Colonic mucosa (tissue), 4 donors: ENCODE measurements around the gene RAF1. TPM values are rescaled to one million over a fixed set of nuclear protein-coding genes. Genes with fewer than 3 reads are reported as not detected.

Experiments used
- DNase-seq: peaks from one replicate; pipeline ENCODE4 v3.0.0-alpha.2; 2020
- H3K27ac ChIP-seq: fragments of 200-600 bp; one replicate; pipeline ENCODE4 v1.8.0; 2021
- H3K27me3 ChIP-seq: fragments of 200-600 bp; one replicate; pipeline ENCODE4 v1.8.0; 2021
- H3K36me3 ChIP-seq: fragments of 200-600 bp; one replicate; pipeline ENCODE4 v1.8.0; 2021
- H3K4me1 ChIP-seq: fragments of 200-600 bp; one replicate; pipeline ENCODE4 v1.8.0; 2021; ENCODE audit warnings: mild to moderate bottlenecking
- H3K4me3 ChIP-seq: fragments of 200-600 bp; one replicate; pipeline ENCODE4 v1.8.0; 2021
- H3K9ac ChIP-seq, 2 donors: one replicate each; pipeline ENCODE4 v1.7.0; 2013; ENCODE audit warnings: control low read depth in 2 of 2, low read depth in 2 of 2, low read length in 2 of 2
- H3K9me3 ChIP-seq: fragments of 200-600 bp; one replicate; pipeline ENCODE4 v1.8.0; 2021
- CTCF ChIP-seq: fragments of 200-600 bp; IDR thresholded peaks from one replicate; pipeline ENCODE4 v1.8.0; 2022; ENCODE audit warnings: antibody characterized with exemption, mild to moderate bottlenecking
- intact Hi-C: fragments of 100-400 bp; cut with DNase I; formaldehyde crosslinking; loops from one replicate; pipeline ENCODE4 v1.14.1; 2022
- total RNA-seq, 2 donors: library from RNA; stranded (reverse); fragmentation: NEBNext Ultra II Directional in 1 of 2; extraction: Animal tissue kit (Norgen Biotek cat#: 25700) in 1 of 2; gene quantifications; one replicate each; pipeline ENCODE4 v1.2.1, GENCODE V29; 2021
- donor health status: healthy.
- donor health status: DM: no; HTN: no; CAD: no.
- donor health status: DM: no; HTN: no; CAD: no.

The RAF1 gene
- total RNA-seq, 2 donors from 2014 or later = 66.1 to 79.5 TPM

GRCh38 chr3:12695916-12696315 is 32.0 kb upstream of the RAF1 start:
- intact Hi-C loops = no loop called here
- no peaks in the 10 kb centered on the region for H3K4me1 ChIP-seq
- no peak overlapping the region for H3K4me3 ChIP-seq

GRCh38 chr3:12695112-12695511 is 31.2 kb upstream of the RAF1 start:
- no peak overlapping the region for H3K4me3 ChIP-seq
- no peaks in the 10 kb centered on the region for H3K27me3 ChIP-seq
- H3K36me3 ChIP-seq = no peaks in the 10 kb centered on the region
- no peaks in the 10 kb centered on the region for H3K4me1 ChIP-seq
- TF ChIP-seq CTCF = no peak
- intact Hi-C loops = no loop called here
- no peak overlapping the region for H3K27ac ChIP-seq
- H3K9ac ChIP-seq = no peak overlapping the region
- no peak for DNase-seq
- no peaks in the 10 kb centered on the region for H3K9me3 ChIP-seq

More at GRCh38 chr3:12695916-12696315, 32.0 kb upstream of the RAF1 start:
- TF ChIP-seq CTCF = no peak
- no peak overlapping the region for H3K27ac ChIP-seq
- no peaks in the 10 kb centered on the region for H3K27me3 ChIP-seq
- H3K36me3 ChIP-seq = no peaks in the 10 kb centered on the region
- no peak overlapping the region for H3K9ac ChIP-seq
- DNase-seq = no peak
- no peaks in the 10 kb centered on the region for H3K9me3 ChIP-seq

GRCh38 chr3:12692444-12692843 is 28.5 kb upstream of the RAF1 start:
- intact Hi-C loops = no loop called here
- Histone ChIP-seq H3K4me3 (no peak overlapping the region), H3K27me3 (no peaks in the 10 kb centered on the region), H3K36me3 (no peaks in the 10 kb centered on the region), H3K4me1 (no peaks in the 10 kb centered on the region), H3K9ac (no peak overlapping the region), H3K9me3 (no peaks in the 10 kb centered on the region), H3K27ac (no peak overlapping the region)
- DNase-seq = no peak
- TF ChIP-seq CTCF = no peak

- intact Hi-C loops = no loop called here
- no peak for DNase-seq
- H3K4me1 ChIP-seq = no peaks in the 10 kb centered on the region
- H3K27ac ChIP-seq = no peak overlapping the region
- H3K9me3 ChIP-seq = no peaks in the 10 kb centered on the region
- H3K4me3 ChIP-seq = no peak overlapping the region
- H3K9ac ChIP-seq = no peak overlapping the region
- no peak for TF ChIP-seq CTCF
- H3K27me3 ChIP-seq = no peaks in the 10 kb centered on the region
- no peaks in the 10 kb centered on the region for H3K36me3 ChIP-seq
Measured at GRCh38 chr3:12689997-12690711, 26.2 kb upstream of the RAF1 start.

GRCh38 chr3:12687948-12688347 is 24.0 kb upstream of the RAF1 start:
- intact Hi-C loops = no loop called here
- Histone ChIP-seq H3K4me1 (no peaks in the 10 kb centered on the region), H3K9me3 (no peaks in the 10 kb centered on the region), H3K27me3 (no peaks in the 10 kb centered on the region), H3K36me3 (no peaks in the 10 kb centered on the region), H3K4me3 (no peak overlapping the region), H3K27ac (no peak overlapping the region), H3K9ac (no peak overlapping the region)
- no peak for DNase-seq
- TF ChIP-seq CTCF = no peak
